Keratinocyte (primary cell): Measurements from ENCODE around the gene MIS12. TPM values are rescaled to one million over a fixed set of nuclear protein-coding genes. Genes with fewer than 3 reads are reported as not detected.

Experiments
- DNase-seq: peaks from one replicate; pipeline ENCODE4 v3.0.0-alpha.2; 2011; ENCODE audit warnings: low read depth, missing footprints, low spot score
- FAIRE-seq: peaks from 2 replicates; lab custom pipeline; 2011; peaks lifted over from hg19 to GRCh38; lab: Jason Lieb, UNC
- H2AFZ ChIP-seq: 2 replicates; pipeline ENCODE4 v1.6.0; 2012; ENCODE audit warnings: low read length, control low read depth, inconsistent platforms; ENCODE audit not compliant: control insufficient read depth
- H3K27ac ChIP-seq: 2 replicates; pipeline ENCODE4 v1.5.1; 2011; ENCODE audit warnings: low read length; ENCODE audit not compliant: control insufficient read depth, insufficient read depth
- H3K27me3 ChIP-seq: 3 replicates; pipeline ENCODE4 v1.6.0; 2011; ENCODE audit warnings: low read length; ENCODE audit not compliant: control insufficient read depth, insufficient read depth; ENCODE audit errors: extremely low read depth
- H3K36me3 ChIP-seq, 2 experiments: 2 replicates in 1 of 2; 3 replicates in 1 of 2; pipeline ENCODE4 v1.5.1; 2011; ENCODE audit warnings: low read length in 2 of 2, mild to moderate bottlenecking in 1 of 2; ENCODE audit not compliant: control insufficient read depth in 2 of 2, insufficient read depth in 2 of 2; ENCODE audit errors: extremely low read depth in 1 of 2
- H3K4me1 ChIP-seq: 3 replicates; pipeline ENCODE4 v1.5.1; 2011; ENCODE audit warnings: low read length; ENCODE audit not compliant: control insufficient read depth, insufficient read depth; ENCODE audit errors: extremely low read depth
- H3K4me2 ChIP-seq: 3 replicates; pipeline ENCODE4 v1.6.0; 2011; ENCODE audit warnings: low read depth, low read length; ENCODE audit not compliant: control insufficient read depth, insufficient read depth; ENCODE audit errors: extremely low read depth
- H3K4me3 ChIP-seq, 3 experiments: fragments of 200-600 bp in 1 of 3; sonication (generic) in 1 of 3; 2 replicates in 2 of 3; 3 replicates in 1 of 3; pipeline ENCODE4 v1.5.1; 2011 to 2016; ENCODE audit warnings: low read length in 3 of 3, mild to moderate bottlenecking in 3 of 3, control low read depth in 2 of 3, inconsistent platforms in 1 of 3, low read depth in 1 of 3, mixed read lengths in 1 of 3, mixed run types in 1 of 3, moderate library complexity in 1 of 3; ENCODE audit not compliant: control insufficient read depth in 2 of 3, insufficient read depth in 2 of 3; ENCODE audit errors: extremely low read depth in 1 of 3
- H3K79me2 ChIP-seq: 2 replicates; pipeline ENCODE4 v1.6.0; 2012; ENCODE audit warnings: low read length; ENCODE audit not compliant: control insufficient read depth, insufficient read depth
- H3K9ac ChIP-seq: 3 replicates; pipeline ENCODE4 v1.6.0; 2011; ENCODE audit warnings: low read length; ENCODE audit not compliant: control insufficient read depth, insufficient read depth; ENCODE audit errors: extremely low read depth
- H3K9me1 ChIP-seq: 3 replicates; pipeline ENCODE4 v1.6.0; 2011; ENCODE audit warnings: low read length; ENCODE audit not compliant: control insufficient read depth, insufficient read depth; ENCODE audit errors: extremely low read depth
- H3K9me3 ChIP-seq: 2 replicates; pipeline ENCODE4 v1.5.1; 2012; ENCODE audit warnings: low read depth, low read length; ENCODE audit not compliant: control insufficient read depth
- H4K20me1 ChIP-seq: 3 replicates; pipeline ENCODE4 v1.6.0; 2011; ENCODE audit warnings: low read length; ENCODE audit not compliant: control insufficient read depth, insufficient read depth; ENCODE audit errors: extremely low read depth
- CTCF ChIP-seq, 3 experiments: IDR thresholded peaks in 1 of 3; conservative IDR thresholded peaks in 1 of 3; optimal IDR thresholded peaks in 1 of 3; 2 replicates in 2 of 3; 3 replicates in 1 of 3; pipeline versions ENCODE3 to v1.5.1; 2011; ENCODE audit warnings: low read length in 3 of 3, mild to moderate bottlenecking in 3 of 3, moderate library complexity in 2 of 3, control low read depth in 1 of 3, inconsistent platforms in 1 of 3; ENCODE audit not compliant: insufficient read depth in 2 of 3; ENCODE audit errors: extremely low read depth in 1 of 3
- EZH2 ChIP-seq: IDR thresholded peaks from one replicate; pipeline ENCODE4 v1.6.1; 2012; ENCODE audit warnings: inconsistent platforms, mild to moderate bottlenecking, low read length, moderate library complexity
- dilution Hi-C: fragments of 300-500 bp; cut with MboI; formaldehyde crosslinking; loops from one replicate; pipeline ENCODE4 v1.7.0; 2020; ENCODE audit warnings: low sequenced_read_pairs; ENCODE audit not compliant: extremely low pct_ligation_motif_present
- polyA plus RNA-seq, 5 experiments: library from polyadenylated mRNA; depleted of rRNA in 3 of 5; stranded (reverse) in 3 of 5; stranded (forward) in 1 of 5; unstranded in 1 of 5; fragments of >200 nt; gene quantifications; 1 replicate in 1 of 5; 2 replicates in 3 of 5; 3 replicates in 1 of 5; pipeline versions ENCODE4 v1.2.1 to v1.2.3, GENCODE V29; 2011 to 2012; ENCODE audit warnings: missing spikeins in 2 of 5, low read depth in 1 of 5, low replicate concordance in 1 of 5

The MIS12 gene
- polyA plus RNA-seq, 1 donor (not counting 4 experiments of a cell fraction or from before 2014, with no cell fraction given), result 20.6 TPM

- DNase-seq (no peak), FAIRE-seq (no peak)
- H3K36me3 ChIP-seq, result peaks cover 13 to 28% of the 10 kb centered on the region in 2 experiments
- H2AFZ ChIP-seq, result no peak overlapping the region
- no peak overlapping the region for H3K9ac ChIP-seq
- no peaks in the 10 kb centered on the region for H3K9me1 ChIP-seq
- no peak overlapping the region for H3K4me3 ChIP-seq
- no peak overlapping the region for H3K4me2 ChIP-seq
- peaks cover 5% of the 10 kb centered on the region for H3K79me2 ChIP-seq
- no peaks in the 10 kb centered on the region for H3K9me3 ChIP-seq
- no peak for TF ChIP-seq EZH2
- no peak for TF ChIP-seq CTCF (optimal IDR thresholded peaks at IDR 0.05 in 1 of 3, IDR thresholded peaks at IDR 0.05 in 1 of 3, conservative IDR thresholded peaks at IDR 0.05 in 1 of 3; ENCODE audit: extremely low read depth in 1 of 3, insufficient read depth in 2 of 3, low read length in 3 of 3)
- no peaks in the 10 kb centered on the region for H3K27me3 ChIP-seq
- no peak overlapping the region for H3K27ac ChIP-seq
- no peaks in the 10 kb centered on the region for H3K4me1 ChIP-seq
- dilution Hi-C loops, result no loop called here
- no peaks in the 10 kb centered on the region for H4K20me1 ChIP-seq
Measured at GRCh38 chr17:5473906-5474305, 12.5 kb upstream of the MIS12 start.

GRCh38 chr17:5478992-5479391, 7.4 kb upstream of the MIS12 start:
- no peaks in the 10 kb centered on the region for H3K27me3 ChIP-seq
- no peaks in the 10 kb centered on the region for H3K9me3 ChIP-seq
- H3K9me1 ChIP-seq, result no peaks in the 10 kb centered on the region
- no peaks in the 10 kb centered on the region for H3K4me1 ChIP-seq
- H4K20me1 ChIP-seq, result no peaks in the 10 kb centered on the region
- H3K36me3 ChIP-seq, result peaks cover 19 to 50% of the 10 kb centered on the region in 2 experiments
- H3K79me2 ChIP-seq, result peaks cover 22% of the 10 kb centered on the region
- TF ChIP-seq CTCF (optimal IDR thresholded peaks at IDR 0.05 in 1 of 3, IDR thresholded peaks at IDR 0.05 in 1 of 3, conservative IDR thresholded peaks at IDR 0.05 in 1 of 3; ENCODE audit: extremely low read depth in 1 of 3, insufficient read depth in 2 of 3, low read length in 3 of 3), result no peak
- TF ChIP-seq EZH2, result no peak
- dilution Hi-C loops, result no loop called here
- no peak overlapping the region for H2AFZ ChIP-seq
- DNase-seq (no peak), FAIRE-seq (no peak)
- H3K4me2 ChIP-seq, result no peak overlapping the region
- H3K4me3 ChIP-seq, result no peak overlapping the region
- H3K9ac ChIP-seq, result no peak overlapping the region
- H3K27ac ChIP-seq, result no peak overlapping the region
